Body of pancreas (tissue), 4 donors: ENCODE measurements around the gene SPDYE4. TPM values are rescaled to one million over a fixed set of nuclear protein-coding genes. Genes with fewer than 3 reads are reported as not detected.
"Not testable (repeated sequence)": the region's sequence is repeated elsewhere in the genome, so short reads cannot be mapped to it uniquely, and the experiment has no call there.

Experiments used
- ATAC-seq: fragments of 150-250 bp; one replicate; pipeline ENCODE4 v1.9.1; 2016
- DNase-seq, 4 donors: peaks; one replicate each; pipeline ENCODE4 v3.0.0-alpha.2; 2019
- H3K27ac ChIP-seq, 4 donors: fragments of 200-600 bp; sonication (generic); 1 replicate in 3 of 4; 2 replicates in 1 of 4; pipeline versions ENCODE4 v1.5.1 to v1.6.1; 2016 to 2019; ENCODE audit warnings: mild to moderate bottlenecking in 1 of 4, mixed read lengths in 1 of 4, moderate library complexity in 1 of 4
- H3K27me3 ChIP-seq, 2 donors: fragments of 200-600 bp; sonication (generic); one replicate each; pipeline ENCODE4 v1.6.0; 2016; ENCODE audit warnings: mild to moderate bottlenecking in 1 of 2
- H3K36me3 ChIP-seq, 2 donors: fragments of 200-600 bp; sonication (generic); replicated peaks in 1 of 2; 2 replicates each; pipeline ENCODE4 v1.5.1; 2016; ENCODE audit warnings: low read depth in 2 of 2; ENCODE audit not compliant: insufficient read depth in 1 of 2
- H3K4me1 ChIP-seq: fragments of 200-600 bp; sonication (generic); one replicate; pipeline ENCODE4 v1.6.0; 2016
- H3K4me3 ChIP-seq, 2 donors: fragments of 200-600 bp; sonication (generic); 1 replicate in 1 of 2; 2 replicates in 1 of 2; pipeline ENCODE4 v1.5.1; 2016 to 2019
- H3K9me3 ChIP-seq, 3 donors: fragments of 200-600 bp; sonication (generic); 1 replicate in 2 of 3; 2 replicates in 1 of 3; pipeline ENCODE4 v1.5.1; 2016
- POLR2A ChIP-seq, 3 donors: fragments of 450-650 bp; IDR thresholded peaks; one replicate each; pipeline ENCODE4 v1.6.1; 2016; ENCODE audit warnings: antibody characterized with exemption in 3 of 3, mild to moderate bottlenecking in 2 of 3
- WGBS, 2 donors: methylation state at CpG; one replicate each; pipeline ENCODE4 v1.1.5; 2017; 5-methylcytosine and 5-hydroxymethylcytosine counted together
- intact Hi-C: fragments of 100-400 bp; cut with DNase I; formaldehyde crosslinking; loops from one replicate; pipeline ENCODE4 v1.15.1; 2023
- total RNA-seq, 2 donors: library from RNA; depleted of rRNA; stranded (reverse); fragments of >200 nt; gene quantifications; one replicate each; pipeline ENCODE4 v1.1.0, GENCODE V29; 2016
- TF ChIP-seq, protein P1 (sequence below), 7 experiments: fragments of 450-650 bp in 4 of 7; fragments of 200-600 bp in 3 of 7; sonication (generic) in 3 of 7; IDR thresholded peaks; one replicate each; pipeline ENCODE4 v1.5.1; 2016 to 2019; ENCODE audit warnings: antibody characterized with exemption in 7 of 7

SPDYE4 gene, protein sequence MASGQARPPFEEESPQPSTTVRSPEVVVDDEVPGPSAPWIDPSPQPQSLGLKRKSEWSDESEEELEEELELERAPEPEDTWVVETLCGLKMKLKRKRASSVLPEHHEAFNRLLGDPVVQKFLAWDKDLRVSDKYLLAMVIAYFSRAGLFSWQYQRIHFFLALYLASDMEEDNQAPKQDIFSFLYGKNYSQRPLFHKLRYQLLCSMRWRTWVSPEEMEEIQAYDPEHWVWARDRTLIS
- not detected for total RNA-seq

GRCh38 chr17:8758137-8758596 lies at the start of gene SPDYE4:
Gene SPDYE4, minus strand, starts transcription at chr17:8758546. Its CDS starts 164 bp downstream, at chr17:8758382.
- Histone ChIP-seq H3K27ac (no peak within 1 kb of the TSS), H3K36me3 (no peaks in the 10 kb centered on the region), H3K4me1 (no peaks in the 10 kb centered on the region), H3K9me3 (no peaks in the 10 kb centered on the region), H3K27me3 (no peaks in the 10 kb centered on the region), H3K4me3 (no peak within 1 kb of the TSS)
- TF ChIP-seq, protein P1, sequence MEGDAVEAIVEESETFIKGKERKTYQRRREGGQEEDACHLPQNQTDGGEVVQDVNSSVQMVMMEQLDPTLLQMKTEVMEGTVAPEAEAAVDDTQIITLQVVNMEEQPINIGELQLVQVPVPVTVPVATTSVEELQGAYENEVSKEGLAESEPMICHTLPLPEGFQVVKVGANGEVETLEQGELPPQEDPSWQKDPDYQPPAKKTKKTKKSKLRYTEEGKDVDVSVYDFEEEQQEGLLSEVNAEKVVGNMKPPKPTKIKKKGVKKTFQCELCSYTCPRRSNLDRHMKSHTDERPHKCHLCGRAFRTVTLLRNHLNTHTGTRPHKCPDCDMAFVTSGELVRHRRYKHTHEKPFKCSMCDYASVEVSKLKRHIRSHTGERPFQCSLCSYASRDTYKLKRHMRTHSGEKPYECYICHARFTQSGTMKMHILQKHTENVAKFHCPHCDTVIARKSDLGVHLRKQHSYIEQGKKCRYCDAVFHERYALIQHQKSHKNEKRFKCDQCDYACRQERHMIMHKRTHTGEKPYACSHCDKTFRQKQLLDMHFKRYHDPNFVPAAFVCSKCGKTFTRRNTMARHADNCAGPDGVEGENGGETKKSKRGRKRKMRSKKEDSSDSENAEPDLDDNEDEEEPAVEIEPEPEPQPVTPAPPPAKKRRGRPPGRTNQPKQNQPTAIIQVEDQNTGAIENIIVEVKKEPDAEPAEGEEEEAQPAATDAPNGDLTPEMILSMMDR (IDR thresholded peaks at IDR 0.05) = no peak
- no peak for TF ChIP-seq POLR2A (IDR thresholded peaks at IDR 0.05)
- intact Hi-C loops = no loop called here
- ATAC-seq (no peak), DNase-seq (no peak)
- 77 to 87% methylated on average over 15 of the region's 15 CpGs for WGBS, 2 donors

GRCh38 chr17:8806926-8807550 lies 48.7 kb upstream of the SPDYE4 start:
- Histone ChIP-seq H3K36me3 (no peaks in the 10 kb centered on the region), H3K27ac (peak overlapping the region in 1 of 4 donors; percentile 35), H3K4me3 (no peak overlapping the region), H3K27me3 (no peaks in the 10 kb centered on the region), H3K4me1 (no peaks in the 10 kb centered on the region), H3K9me3 (no peaks in the 10 kb centered on the region)
- no peak for ATAC-seq
- TF ChIP-seq POLR2A (IDR thresholded peaks at IDR 0.05) = no peak
- TF ChIP-seq, protein P1 (IDR thresholded peaks at IDR 0.05) = no peak
- peak in 1 of 4 donors; percentile 44 for DNase-seq
- intact Hi-C loops = no loop called here
- 63 to 64% methylated on average over 4 of the region's 4 CpGs for WGBS, 2 donors

DNA sequence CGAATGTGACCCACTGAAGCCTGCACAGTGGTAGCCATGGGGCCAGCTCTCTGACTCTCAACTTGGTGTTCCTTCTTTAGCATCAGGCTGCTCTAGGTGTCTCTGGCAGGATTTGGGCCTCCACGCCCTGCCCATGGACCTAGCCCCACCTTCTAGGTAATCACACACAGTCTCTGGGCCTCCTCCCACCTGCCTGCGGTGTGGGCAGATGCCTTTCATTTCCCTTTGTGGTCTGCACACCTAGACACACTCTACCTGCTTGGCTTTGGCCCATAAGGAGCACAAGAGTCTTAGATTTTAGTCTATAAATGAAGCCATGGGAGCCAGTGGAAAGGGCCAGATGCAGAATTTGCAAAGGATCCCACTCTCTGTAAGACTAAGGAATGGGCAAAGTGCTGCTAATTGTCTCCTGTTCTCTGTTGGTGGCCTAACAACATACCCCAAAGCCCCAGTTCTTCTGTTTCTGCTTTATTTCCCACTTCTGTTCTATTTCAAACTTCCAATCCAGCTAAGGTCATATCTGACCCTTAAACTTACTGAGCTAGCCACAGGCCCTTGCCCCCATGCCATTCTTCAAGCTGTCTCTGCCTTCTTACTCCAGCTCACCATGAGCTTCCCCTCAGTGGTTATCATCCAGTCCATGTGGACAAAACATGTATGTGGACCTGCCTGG lies 48.0 kb upstream of the SPDYE4 start:
- TF ChIP-seq, protein P1 (IDR thresholded peaks at IDR 0.05) = no peak
- no peak for TF ChIP-seq POLR2A (IDR thresholded peaks at IDR 0.05)
- ATAC-seq (no peak), DNase-seq (no peak)
- intact Hi-C loops = no loop called here
- no peaks in the 10 kb centered on the region for H3K4me1 ChIP-seq
- no peaks in the 10 kb centered on the region for H3K27me3 ChIP-seq
- no peaks in the 10 kb centered on the region for H3K9me3 ChIP-seq
- WGBS, 2 donors = 96% methylated on average over 3 of the region's 3 CpGs
- H3K36me3 ChIP-seq = no peaks in the 10 kb centered on the region
- H3K4me3 ChIP-seq = no peak overlapping the region
- H3K27ac ChIP-seq = peak overlapping the region in 1 of 4 donors; percentile 35

- DNase-seq, H3K9me3 ChIP-seq, H3K4me1 ChIP-seq, intact Hi-C loops, ATAC-seq, H3K4me3 ChIP-seq, H3K27me3 ChIP-seq, H3K36me3 ChIP-seq, H3K27ac ChIP-seq: not testable (repeated sequence)
- 86 to 87% methylated on average over 10 of the region's 10 CpGs for WGBS, 2 donors
Measured at GRCh38 chr17:8805396-8805795, 47.0 kb upstream of the SPDYE4 start.
